Measurements from ENCODE around the gene AGXT. TPM values are rescaled to one million over a fixed set of nuclear protein-coding genes. Genes with fewer than 3 reads are reported as not detected.

The AGXT gene
- total RNA-seq, 2 experiments from 2014 or later, result not detected

- H3K4me3 ChIP-seq (ENCODE audit: low read depth, low read length, poor library complexity, severe bottlenecking), result no peak overlapping the region
- no peak overlapping the region for H2AFZ ChIP-seq (ENCODE audit: low read length)
- H3K4me1 ChIP-seq (ENCODE audit: insufficient read depth, low read length, poor library complexity, severe bottlenecking), result no peaks in the 10 kb centered on the region
- no peaks in the 10 kb centered on the region for H3K9me2 ChIP-seq (ENCODE audit: insufficient read depth, low read length)
- no peak for DNase-seq (ENCODE audit: low spot score)
- POLR2A ChIA-PET, result no interaction called here
- no peaks in the 10 kb centered on the region for H4K20me1 ChIP-seq (ENCODE audit: insufficient read depth, low read length)
- BruUV-seq (replicated peaks), result no TSS peak
- no peaks in the 10 kb centered on the region for H3K36me3 ChIP-seq (ENCODE audit: insufficient read depth, low read length)
- CTCF ChIA-PET (ENCODE audit: unreplicated experiment), result no interaction called here
- no peak overlapping the region for H3K27ac ChIP-seq (ENCODE audit: low read depth, low read length, poor library complexity, severe bottlenecking)
- H3K79me2 ChIP-seq (ENCODE audit: insufficient read depth, low read depth, low read length), result no peaks in the 10 kb centered on the region
- H3K9me3 ChIP-seq (ENCODE audit: low read length), result no peaks in the 10 kb centered on the region
- H3K4me2 ChIP-seq (ENCODE audit: low read length), result no peak overlapping the region
- intact Hi-C loops (cut with micrococcal nuclease; ENCODE audit: unreplicated experiment), result loop anchor here (2.0 kb wide), 1 partner anchor 139 kb away; no protein-coding TSS in a partner anchor
- no peak for TF ChIP-seq EZH2phosphoT487 (IDR thresholded peaks at IDR 0.05; ENCODE audit: borderline replicate concordance, low read depth, low read length)
- TF ChIP-seq CTCF (conservative IDR thresholded peaks at IDR 0.05; ENCODE audit: low read length), result no peak
These were observed 18.6 kb upstream of the AGXT start for GRCh38 chr2:240850026-240850425.

GRCh38 chr2:240850756-240851077 lies 17.9 kb upstream of the AGXT start:
- DNase-seq (ENCODE audit: low spot score), result no peak

More at GRCh38 chr2:240850756-240851077, 17.9 kb upstream of the AGXT start:
- no peaks in the 10 kb centered on the region for H3K79me2 ChIP-seq (ENCODE audit: insufficient read depth, low read depth, low read length)
- H3K4me1 ChIP-seq (ENCODE audit: insufficient read depth, low read length, poor library complexity, severe bottlenecking), result no peaks in the 10 kb centered on the region
- intact Hi-C loops (cut with micrococcal nuclease; ENCODE audit: unreplicated experiment), result loop anchor here (2.0 kb wide), 1 partner anchor 138 kb away; no protein-coding TSS in a partner anchor
- TF ChIP-seq CTCF (conservative IDR thresholded peaks at IDR 0.05; ENCODE audit: low read length) (no peak), EZH2phosphoT487 (IDR thresholded peaks at IDR 0.05; ENCODE audit: borderline replicate concordance, low read depth, low read length) (no peak)
- H3K4me2 ChIP-seq (ENCODE audit: low read length), result no peak overlapping the region
- no peaks in the 10 kb centered on the region for H3K9me2 ChIP-seq (ENCODE audit: insufficient read depth, low read length)
- no peaks in the 10 kb centered on the region for H3K9me3 ChIP-seq (ENCODE audit: low read length)
- no peak overlapping the region for H3K27ac ChIP-seq (ENCODE audit: low read depth, low read length, poor library complexity, severe bottlenecking)
- POLR2A ChIA-PET, result no interaction called here
- CTCF ChIA-PET (ENCODE audit: unreplicated experiment), result no interaction called here
- H2AFZ ChIP-seq (ENCODE audit: low read length), result no peak overlapping the region
- BruUV-seq (replicated peaks), result no TSS peak
- H3K36me3 ChIP-seq (ENCODE audit: insufficient read depth, low read length), result no peaks in the 10 kb centered on the region
- no peak overlapping the region for H3K4me3 ChIP-seq (ENCODE audit: low read depth, low read length, poor library complexity, severe bottlenecking)
- no peaks in the 10 kb centered on the region for H4K20me1 ChIP-seq (ENCODE audit: insufficient read depth, low read length)
